Measurements from ENCODE around the gene KIRREL2. TPM values are rescaled to one million over a fixed set of nuclear protein-coding genes. Genes with fewer than 3 reads are reported as not detected.
A peak's percentile ranks its signal among the peaks of the same experiment; 100 is the strongest.

The KIRREL2 gene
- total RNA-seq, 1 experiment from 2014 or later: 5.0 TPM

DNA sequence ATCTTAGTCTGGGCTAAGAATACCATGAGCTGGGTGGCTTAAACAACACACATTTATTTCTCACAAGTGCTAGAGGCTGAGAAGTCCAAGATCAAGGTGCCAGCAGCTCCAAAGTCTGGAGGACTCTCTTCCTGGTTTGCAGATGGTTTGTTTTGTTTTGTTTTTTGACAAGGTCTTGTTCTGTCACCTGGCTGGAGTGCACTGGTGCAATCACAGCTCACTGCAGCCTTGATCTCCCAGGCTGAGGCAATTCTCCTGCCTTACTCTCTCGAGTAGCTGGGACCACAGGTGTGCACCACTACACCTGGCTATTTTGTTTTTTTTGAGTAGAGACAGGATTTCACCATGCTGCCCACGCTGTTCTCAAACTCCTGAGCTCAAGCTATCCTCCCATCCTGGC is 27.2 kb downstream of the KIRREL2 start:
- H3K9me3 ChIP-seq (ENCODE audit: control insufficient read depth, insufficient read depth, low read depth, low read length): no peaks in the 10 kb centered on the region
- BruUV-seq (replicated peaks): no TSS peak
- POLR2A ChIA-PET: interaction anchor here (0.6 kb wide), 2 partner anchors 17 to 110 kb away, joined by 3 to 7 read pairs; no protein-coding TSS in a partner anchor
- no peaks in the 10 kb centered on the region for H3K36me3 ChIP-seq (ENCODE audit: control insufficient read depth, insufficient read depth, low read length)
- in situ Hi-C loops (cut with HindIII; ENCODE audit: low pct_unique_long_range_greater_than_20kb, low sequenced_read_pairs): no loop called here
- DNase-seq (ENCODE audit: low read depth, low spot score): no peak
- no peak for ATAC-seq
- TF ChIP-seq, protein P1, sequence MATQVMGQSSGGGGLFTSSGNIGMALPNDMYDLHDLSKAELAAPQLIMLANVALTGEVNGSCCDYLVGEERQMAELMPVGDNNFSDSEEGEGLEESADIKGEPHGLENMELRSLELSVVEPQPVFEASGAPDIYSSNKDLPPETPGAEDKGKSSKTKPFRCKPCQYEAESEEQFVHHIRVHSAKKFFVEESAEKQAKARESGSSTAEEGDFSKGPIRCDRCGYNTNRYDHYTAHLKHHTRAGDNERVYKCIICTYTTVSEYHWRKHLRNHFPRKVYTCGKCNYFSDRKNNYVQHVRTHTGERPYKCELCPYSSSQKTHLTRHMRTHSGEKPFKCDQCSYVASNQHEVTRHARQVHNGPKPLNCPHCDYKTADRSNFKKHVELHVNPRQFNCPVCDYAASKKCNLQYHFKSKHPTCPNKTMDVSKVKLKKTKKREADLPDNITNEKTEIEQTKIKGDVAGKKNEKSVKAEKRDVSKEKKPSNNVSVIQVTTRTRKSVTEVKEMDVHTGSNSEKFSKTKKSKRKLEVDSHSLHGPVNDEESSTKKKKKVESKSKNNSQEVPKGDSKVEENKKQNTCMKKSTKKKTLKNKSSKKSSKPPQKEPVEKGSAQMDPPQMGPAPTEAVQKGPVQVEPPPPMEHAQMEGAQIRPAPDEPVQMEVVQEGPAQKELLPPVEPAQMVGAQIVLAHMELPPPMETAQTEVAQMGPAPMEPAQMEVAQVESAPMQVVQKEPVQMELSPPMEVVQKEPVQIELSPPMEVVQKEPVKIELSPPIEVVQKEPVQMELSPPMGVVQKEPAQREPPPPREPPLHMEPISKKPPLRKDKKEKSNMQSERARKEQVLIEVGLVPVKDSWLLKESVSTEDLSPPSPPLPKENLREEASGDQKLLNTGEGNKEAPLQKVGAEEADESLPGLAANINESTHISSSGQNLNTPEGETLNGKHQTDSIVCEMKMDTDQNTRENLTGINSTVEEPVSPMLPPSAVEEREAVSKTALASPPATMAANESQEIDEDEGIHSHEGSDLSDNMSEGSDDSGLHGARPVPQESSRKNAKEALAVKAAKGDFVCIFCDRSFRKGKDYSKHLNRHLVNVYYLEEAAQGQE (IDR thresholded peaks at IDR 0.05; ENCODE audit: insufficient read depth in 1 of 2, low read depth in 2 of 2, low read length in 1 of 2): no peak
- TF ChIP-seq, protein P2, sequence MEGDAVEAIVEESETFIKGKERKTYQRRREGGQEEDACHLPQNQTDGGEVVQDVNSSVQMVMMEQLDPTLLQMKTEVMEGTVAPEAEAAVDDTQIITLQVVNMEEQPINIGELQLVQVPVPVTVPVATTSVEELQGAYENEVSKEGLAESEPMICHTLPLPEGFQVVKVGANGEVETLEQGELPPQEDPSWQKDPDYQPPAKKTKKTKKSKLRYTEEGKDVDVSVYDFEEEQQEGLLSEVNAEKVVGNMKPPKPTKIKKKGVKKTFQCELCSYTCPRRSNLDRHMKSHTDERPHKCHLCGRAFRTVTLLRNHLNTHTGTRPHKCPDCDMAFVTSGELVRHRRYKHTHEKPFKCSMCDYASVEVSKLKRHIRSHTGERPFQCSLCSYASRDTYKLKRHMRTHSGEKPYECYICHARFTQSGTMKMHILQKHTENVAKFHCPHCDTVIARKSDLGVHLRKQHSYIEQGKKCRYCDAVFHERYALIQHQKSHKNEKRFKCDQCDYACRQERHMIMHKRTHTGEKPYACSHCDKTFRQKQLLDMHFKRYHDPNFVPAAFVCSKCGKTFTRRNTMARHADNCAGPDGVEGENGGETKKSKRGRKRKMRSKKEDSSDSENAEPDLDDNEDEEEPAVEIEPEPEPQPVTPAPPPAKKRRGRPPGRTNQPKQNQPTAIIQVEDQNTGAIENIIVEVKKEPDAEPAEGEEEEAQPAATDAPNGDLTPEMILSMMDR (IDR thresholded peaks at IDR 0.05): no peak
- no peak for TF ChIP-seq POLR2AphosphoS5 (IDR thresholded peaks at IDR 0.05; ENCODE audit: low read depth, low read length)
- TF ChIP-seq SIN3A (IDR thresholded peaks at IDR 0.05; ENCODE audit: borderline replicate concordance, insufficient read depth, low read depth, low read length): no peak
- TF ChIP-seq TCF7L2 (IDR thresholded peaks at IDR 0.05; ENCODE audit: low read depth, low read length): no peak
- CTCF ChIA-PET: interaction anchor here (0.6 to 1.9 kb wide), 2 partner anchors 13 to 47 kb away, joined by 3 to 7 read pairs; no protein-coding TSS in a partner anchor
- H3K4me3 ChIP-seq (ENCODE audit: low read depth in 2 of 2, low read length in 2 of 2): no peak overlapping the region
- no peaks in the 10 kb centered on the region for H3K27me3 ChIP-seq (ENCODE audit: control insufficient read depth, insufficient read depth, low read length)
- intact Hi-C loops (cut with micrococcal nuclease; ENCODE audit: unreplicated experiment): no loop called here
- H3K27ac ChIP-seq (ENCODE audit: low read length): no peak overlapping the region
- H3K4me1 ChIP-seq (ENCODE audit: control insufficient read depth, insufficient read depth, low read length): 0 out of 2 replicates have a peak, but pooled peaks cover 2% of the 10 kb centered on the region

DNA sequence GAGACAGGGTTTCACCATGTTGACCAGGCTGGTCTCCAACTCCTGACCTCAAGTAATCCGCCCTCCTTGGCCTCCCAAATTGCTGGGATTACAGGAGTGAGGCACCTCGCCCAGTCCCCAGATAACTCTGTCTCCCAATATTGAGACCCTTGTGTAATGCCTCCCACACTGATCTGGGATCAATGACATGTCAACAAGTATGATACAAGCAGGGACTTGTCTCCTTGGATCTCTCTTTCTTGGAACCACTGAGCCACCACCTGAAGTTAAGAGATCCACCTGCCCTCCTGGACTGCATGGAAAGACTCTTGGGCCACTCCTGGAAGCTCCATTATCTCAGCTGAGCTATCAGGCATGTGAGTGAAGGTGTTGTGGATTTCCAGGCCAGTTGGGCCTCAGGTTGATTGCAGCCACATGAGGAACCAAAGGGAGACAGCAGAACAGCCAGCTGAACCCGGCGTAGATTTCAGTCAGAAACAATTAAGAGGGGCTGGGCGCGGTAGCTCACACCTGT is 28.6 kb downstream of the KIRREL2 start:
- Histone ChIP-seq H3K27me3 (ENCODE audit: control insufficient read depth, insufficient read depth, low read length) (no peaks in the 10 kb centered on the region), H3K4me3 (ENCODE audit: low read depth in 2 of 2, low read length in 2 of 2) (no peak overlapping the region), H3K27ac (ENCODE audit: low read length) (no peak overlapping the region), H3K4me1 (ENCODE audit: control insufficient read depth, insufficient read depth, low read length) (no peaks in the 10 kb centered on the region), H3K9me3 (ENCODE audit: control insufficient read depth, insufficient read depth, low read depth, low read length) (no peaks in the 10 kb centered on the region), H3K36me3 (ENCODE audit: control insufficient read depth, insufficient read depth, low read length) (no peaks in the 10 kb centered on the region)
- DNase-seq (ENCODE audit: low read depth, low spot score) (no peak), ATAC-seq (no peak)
- in situ Hi-C loops (cut with HindIII; ENCODE audit: low pct_unique_long_range_greater_than_20kb, low sequenced_read_pairs) (no loop called here), intact Hi-C loops (cut with micrococcal nuclease; ENCODE audit: unreplicated experiment) (no loop called here)
- POLR2A ChIA-PET: no interaction called here
- CTCF ChIA-PET: no interaction called here
- no TSS peak for BruUV-seq (replicated peaks)
- TF ChIP-seq SIN3A (IDR thresholded peaks at IDR 0.05; ENCODE audit: borderline replicate concordance, insufficient read depth, low read depth, low read length) (no peak), TCF7L2 (IDR thresholded peaks at IDR 0.05; ENCODE audit: low read depth, low read length) (no peak)

DNA sequence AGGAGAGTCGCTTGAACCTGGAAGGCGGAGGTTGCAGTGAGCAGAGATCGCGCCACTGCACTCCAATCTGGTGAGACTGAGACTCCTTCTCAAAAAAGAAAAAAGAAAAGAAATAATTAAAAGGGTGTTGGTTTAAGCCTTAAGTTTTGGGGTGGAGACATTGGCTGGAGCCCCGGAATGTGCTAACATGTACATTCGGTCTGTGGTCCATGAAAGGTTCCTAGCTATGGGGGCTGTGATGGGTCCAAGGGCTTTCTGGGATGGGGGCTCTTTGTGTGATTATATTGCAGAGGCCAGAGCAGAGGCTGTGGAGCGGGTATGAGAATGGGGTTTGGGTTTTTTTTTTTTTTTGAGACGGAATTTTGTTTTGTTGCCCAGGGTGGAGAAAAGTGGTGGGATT is 29.2 kb downstream of the KIRREL2 start:
- TF ChIP-seq TCF7L2 (IDR thresholded peaks at IDR 0.05; ENCODE audit: low read depth, low read length): no peak
- TF ChIP-seq POLR2AphosphoS5 (IDR thresholded peaks at IDR 0.05; ENCODE audit: low read depth, low read length): 0 out of 2 replicates have a peak, but pooled peaks have one; percentile 51
- TF ChIP-seq SIN3A (IDR thresholded peaks at IDR 0.05; ENCODE audit: borderline replicate concordance, insufficient read depth, low read depth, low read length): no peak
- TF ChIP-seq, protein P2 (IDR thresholded peaks at IDR 0.05): no peak
- in situ Hi-C loops (cut with HindIII; ENCODE audit: low pct_unique_long_range_greater_than_20kb, low sequenced_read_pairs): no loop called here

More for the DNA sequence above, 29.2 kb downstream of the KIRREL2 start:
- BruUV-seq (replicated peaks): no TSS peak
- H3K27me3 ChIP-seq (ENCODE audit: control insufficient read depth, insufficient read depth, low read length): no peaks in the 10 kb centered on the region
- no peak for DNase-seq (ENCODE audit: low read depth, low spot score)
- no peak overlapping the region for H3K27ac ChIP-seq (ENCODE audit: low read length)
- POLR2A ChIA-PET: interaction anchor here (0.6 kb wide), 3 partner anchors 12 to 74 kb away, joined by 3 to 6 read pairs (median 5); no protein-coding TSS in a partner anchor
- H3K4me1 ChIP-seq (ENCODE audit: control insufficient read depth, insufficient read depth, low read length): no peaks in the 10 kb centered on the region
- CTCF ChIA-PET: no interaction called here
- peaks cover under 1% of the 10 kb centered on the region; the same call in 1 of the 2 replicates for H3K36me3 ChIP-seq (ENCODE audit: control insufficient read depth, insufficient read depth, low read length)
- H3K9me3 ChIP-seq (ENCODE audit: control insufficient read depth, insufficient read depth, low read depth, low read length): no peaks in the 10 kb centered on the region
- intact Hi-C loops (cut with micrococcal nuclease; ENCODE audit: unreplicated experiment): no loop called here
- no peak for ATAC-seq
- H3K4me3 ChIP-seq (ENCODE audit: low read depth in 2 of 2, low read length in 2 of 2): no peak overlapping the region
